LNCaP clone FGC (cell line): ENCODE measurements around the gene FER.

Source experiments
- DNase-seq: peaks from one replicate; pipeline ENCODE4 v3.0.0-alpha.2; 2011; ENCODE audit warnings: low read depth
- H3K4me3 ChIP-seq: 2 replicates; pipeline ENCODE4 v1.5.1; 2011; ENCODE audit warnings: mild to moderate bottlenecking, low read depth, low read length, control low read depth
- CTCF ChIP-seq: IDR thresholded peaks from 2 replicates; pipeline ENCODE4 v1.5.1; 2012; ENCODE audit warnings: mild to moderate bottlenecking; ENCODE audit not compliant: control insufficient read depth, insufficient read depth; ENCODE audit errors: extremely low read depth

The FER gene

DNA sequence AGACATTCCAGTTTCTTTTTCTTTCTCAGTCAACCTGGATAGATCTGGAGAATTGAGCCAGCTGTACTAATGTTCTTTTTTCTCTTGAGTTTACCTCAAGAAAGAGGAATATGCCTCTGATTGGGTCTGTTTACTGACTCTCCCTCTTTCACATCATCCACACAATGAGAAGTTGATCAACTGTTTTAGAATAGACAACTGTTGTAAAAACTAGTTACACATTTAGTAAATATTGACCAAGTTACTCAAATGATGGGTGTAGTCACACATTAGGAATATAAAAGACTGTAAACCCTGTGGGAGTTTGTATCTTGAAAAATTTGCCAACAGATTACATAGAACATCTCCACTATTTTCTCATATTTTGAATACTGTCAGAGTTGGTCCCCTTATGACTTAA is 330.8 kb downstream of the FER start:
- DNase-seq = no peak
- H3K4me3 ChIP-seq = no peak overlapping the region
- TF ChIP-seq CTCF = no peak

GRCh38 chr5:109080481-109080880 is 332.8 kb downstream of the FER start:
- no peak overlapping the region for H3K4me3 ChIP-seq
- no peak for TF ChIP-seq CTCF
- no peak for DNase-seq

DNA sequence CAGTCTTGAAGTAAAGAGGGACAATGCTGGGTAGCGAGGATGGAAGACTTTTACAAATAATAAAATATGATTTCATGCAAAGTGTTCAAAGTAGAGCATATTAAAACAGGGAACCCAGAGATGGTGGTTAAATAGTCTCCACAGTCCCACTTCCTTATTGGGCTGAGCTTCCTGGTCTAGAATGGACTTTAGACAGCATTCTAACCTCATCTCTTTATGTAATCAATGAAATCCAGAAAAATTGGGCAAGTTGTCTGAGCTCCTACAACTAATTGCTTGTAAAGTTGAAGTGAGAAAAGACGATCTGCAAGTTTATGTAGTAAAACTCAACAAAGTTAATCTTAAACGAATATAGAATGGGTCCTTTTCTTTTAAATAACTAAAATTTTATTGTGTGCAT is 333.2 kb downstream of the FER start:
- no peak for TF ChIP-seq CTCF
- no peak overlapping the region for H3K4me3 ChIP-seq
- DNase-seq = no peak

DNA sequence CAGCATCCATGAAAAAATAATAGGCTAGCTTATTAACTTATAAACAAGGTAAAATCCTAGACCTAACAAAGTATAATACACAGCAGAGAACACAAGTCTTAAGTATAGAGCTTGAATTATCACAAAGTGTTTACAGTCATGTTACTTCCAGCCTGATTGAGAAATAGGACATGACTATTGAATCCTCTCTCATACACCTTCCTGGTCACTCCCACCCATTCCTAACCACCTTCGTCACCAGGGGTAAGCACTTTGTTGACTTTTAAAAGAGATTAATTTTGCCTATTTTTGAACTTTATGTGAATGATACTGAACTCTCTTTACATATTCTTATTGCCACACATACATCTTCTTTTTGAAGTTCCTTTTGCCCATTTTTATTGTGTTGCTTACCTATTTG is 336.2 kb downstream of the FER start:
- H3K4me3 ChIP-seq = no peak overlapping the region
- no peak for DNase-seq
- no peak for TF ChIP-seq CTCF

DNA sequence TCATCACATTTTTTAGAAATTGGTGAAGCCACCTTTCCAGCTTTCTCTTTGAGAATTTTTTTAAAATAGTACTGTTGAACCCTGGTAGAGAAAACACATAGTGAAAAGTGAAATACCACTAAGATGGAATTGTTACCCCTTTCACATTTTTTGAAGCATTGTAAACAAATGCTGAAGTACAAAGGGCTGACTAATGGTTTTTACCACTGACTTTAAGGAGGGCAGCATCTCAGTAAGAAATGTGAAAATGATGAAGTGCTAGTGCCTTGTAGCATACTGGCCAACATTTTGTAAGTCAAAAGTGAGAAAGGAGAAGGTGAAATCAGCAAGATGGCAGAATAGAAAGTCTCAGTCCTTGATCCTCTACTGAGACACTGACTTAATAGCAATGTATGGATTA is 341.5 kb downstream of the FER start:
- no peak overlapping the region for H3K4me3 ChIP-seq
- no peak for TF ChIP-seq CTCF
- no peak for DNase-seq

DNA sequence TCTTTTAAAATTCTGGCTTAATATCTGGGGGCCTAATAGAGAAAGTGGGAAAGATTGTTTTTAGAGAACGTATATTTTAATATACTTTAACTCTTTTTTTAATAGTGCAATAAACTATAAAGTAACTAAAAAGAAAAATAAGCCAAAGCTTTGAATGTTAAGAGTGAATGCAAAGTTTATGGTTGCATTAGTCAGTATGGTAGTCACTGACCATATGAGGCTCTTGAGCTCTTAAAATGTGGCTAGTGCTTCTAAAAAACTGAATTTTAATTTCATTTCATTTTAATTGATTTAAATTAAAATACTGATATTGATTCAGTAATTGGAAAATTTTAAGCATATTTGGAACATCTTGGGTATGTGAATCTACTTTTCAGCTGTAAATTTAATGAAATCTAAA is 351.4 kb downstream of the FER start:
- DNase-seq = no peak
- no peak overlapping the region for H3K4me3 ChIP-seq
- no peak for TF ChIP-seq CTCF

GRCh38 chr5:109100971-109101370 is 353.3 kb downstream of the FER start:
- DNase-seq = no peak
- no peak for TF ChIP-seq CTCF

More at GRCh38 chr5:109100971-109101370, 353.3 kb downstream of the FER start:
- H3K4me3 ChIP-seq = no peak overlapping the region
